Panc1 (cell line): Measurements from ENCODE around the gene CFAP206. TPM values are rescaled to one million over a fixed set of nuclear protein-coding genes. Genes with fewer than 3 reads are reported as not detected.

Experiments used
- ATAC-seq: fragments of 200-7000 bp; cut with Tn5 transposase; 2 replicates; pipeline ENCODE4 v1.9.1; 2020; ENCODE audit warnings: mild to moderate bottlenecking, moderate library complexity
- BruUV-seq: library from RNA; stranded (reverse); fragments of 400-500 nt; replicated peaks from 2 replicates; lab custom pipeline; 2021; lab: Mats Ljungman, UMichigan
- CTCF ChIA-PET: fragments of 300-600 bp; sonication (Branson Sonifier 250); formaldehyde crosslinking; loops from one replicate; lab custom pipeline; 2022; ENCODE audit warnings: antibody characterized with exemption; lab: Charles Lee
- POLR2A ChIA-PET: fragments of 300-600 bp; sonication (Branson Sonifier 250); formaldehyde crosslinking; loops from one replicate; lab custom pipeline; 2022; ENCODE audit warnings: antibody characterized with exemption; lab: Charles Lee
- DNase-seq: peaks from one replicate; pipeline ENCODE4 v3.0.0-alpha.2; 2010; ENCODE audit warnings: low read depth, low spot score
- H3K27ac ChIP-seq: 2 replicates; pipeline ENCODE4 v1.5.1; 2011; ENCODE audit warnings: mild to moderate bottlenecking, low read length, inconsistent platforms
- H3K27me3 ChIP-seq: fragments of 200-500 bp; sonication (Bioruptor generic); 2 replicates; pipeline ENCODE4 v1.6.0; 2014; ENCODE audit warnings: low read length, inconsistent platforms; ENCODE audit not compliant: control insufficient read depth, insufficient read depth
- H3K36me3 ChIP-seq: fragments of 200-500 bp; sonication (Bioruptor generic); 2 replicates; pipeline ENCODE4 v1.5.1; 2014; ENCODE audit warnings: inconsistent platforms, mild to moderate bottlenecking, low read length, moderate library complexity; ENCODE audit not compliant: control insufficient read depth, insufficient read depth
- H3K4me1 ChIP-seq: 2 replicates; pipeline ENCODE4 v1.5.1; 2011; ENCODE audit warnings: inconsistent platforms, mild to moderate bottlenecking, low read length, moderate library complexity; ENCODE audit not compliant: control insufficient read depth, insufficient read depth
- H3K4me3 ChIP-seq, 2 experiments: 2 replicates each; pipeline ENCODE4 v1.5.1; 2011 to 2012; ENCODE audit warnings: low read depth in 2 of 2, low read length in 2 of 2, mild to moderate bottlenecking in 2 of 2, inconsistent platforms in 1 of 2, moderate library complexity in 1 of 2
- H3K9me3 ChIP-seq: fragments of 200-500 bp; sonication (Bioruptor generic); 2 replicates; pipeline ENCODE4 v1.5.1; 2014; ENCODE audit warnings: low read depth, mild to moderate bottlenecking, inconsistent platforms, low read length, moderate library complexity; ENCODE audit not compliant: control insufficient read depth, insufficient read depth
- POLR2AphosphoS5 ChIP-seq: IDR thresholded peaks from 2 replicates; pipeline ENCODE4 v1.6.1; 2012; ENCODE audit warnings: mild to moderate bottlenecking, low read depth, low read length, moderate library complexity
- REST ChIP-seq, 2 experiments: IDR thresholded peaks; 2 replicates each; pipeline ENCODE4 v1.6.1; 2011 to 2012; ENCODE audit warnings: low read depth in 2 of 2, control low read depth in 1 of 2, low read length in 1 of 2, mild to moderate bottlenecking in 1 of 2, moderate library complexity in 1 of 2; ENCODE audit not compliant: insufficient read depth in 1 of 2
- SIN3A ChIP-seq: IDR thresholded peaks from 2 replicates; pipeline ENCODE4 v1.6.1; 2012; ENCODE audit warnings: low read depth, mild to moderate bottlenecking, low read length, moderate library complexity, borderline replicate concordance; ENCODE audit not compliant: insufficient read depth
- TCF7L2 ChIP-seq: IDR thresholded peaks from 2 replicates; pipeline ENCODE4 v1.6.1; 2011; ENCODE audit warnings: mild to moderate bottlenecking, low read depth, low read length, inconsistent platforms
- in situ Hi-C: cut with HindIII; loops from 2 replicates; pipeline ENCODE4 v1.10.0; 2016; ENCODE audit warnings: low sequenced_read_pairs, low pct_unique_long_range_greater_than_20kb
- intact Hi-C: fragments of 100-400 bp; cut with micrococcal nuclease; formaldehyde crosslinking; loops from one replicate; pipeline ENCODE4 v1.10.0; 2022; ENCODE audit not compliant: unreplicated experiment
- total RNA-seq: library from RNA; stranded (reverse); gene quantifications from one replicate; pipeline ENCODE4 v1.2.1, GENCODE V29; 2021; ENCODE audit not compliant: unreplicated experiment
- TF ChIP-seq, protein P1 (sequence below): fragments of 450-650 bp; IDR thresholded peaks from 2 replicates; pipeline ENCODE4 v1.5.1; 2017; ENCODE audit warnings: mild to moderate bottlenecking

The CFAP206 gene
- total RNA-seq, 1 experiment from 2014 or later = 2.4 TPM

DNA sequence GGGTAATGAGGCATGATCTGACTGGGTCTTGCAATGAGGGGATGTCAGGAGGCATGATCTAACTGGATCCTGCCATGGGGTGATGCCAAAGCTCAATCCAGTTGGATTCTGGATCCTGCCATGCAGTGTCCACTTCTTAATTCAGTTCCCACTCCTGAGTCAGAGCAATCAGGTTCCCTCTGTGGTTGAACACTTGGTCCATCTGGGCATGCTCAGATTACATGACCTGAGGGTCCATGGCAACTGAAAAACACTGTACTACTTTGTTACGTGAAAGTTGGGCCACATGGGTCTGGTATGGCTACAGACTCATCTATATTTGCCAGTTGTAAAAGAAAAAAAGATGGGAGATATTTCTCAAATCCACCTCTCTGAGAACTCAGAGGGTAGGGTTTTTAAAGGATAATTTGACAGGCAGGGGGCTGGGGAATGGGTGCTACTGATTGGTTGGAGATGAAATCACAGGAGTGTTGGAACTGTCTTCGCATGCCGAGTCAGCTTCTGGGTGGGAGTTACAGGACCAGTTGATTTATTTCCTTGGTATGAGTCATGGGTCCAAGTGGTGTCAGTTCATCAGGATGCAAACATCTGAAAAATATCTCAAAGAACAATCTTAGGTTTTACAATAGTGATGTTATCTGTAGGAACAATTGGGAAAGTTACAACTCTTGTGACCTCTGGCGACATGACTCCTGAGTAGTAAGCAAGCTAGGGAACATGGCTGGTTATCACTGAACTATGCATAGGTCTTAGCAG lies 41.5 kb upstream of the CFAP206 start:
- CTCF ChIA-PET = no interaction called here
- Histone ChIP-seq H3K9me3 (no peaks in the 10 kb centered on the region), H3K36me3 (no peaks in the 10 kb centered on the region), H3K4me3 (no peak overlapping the region), H3K27ac (no peak overlapping the region), H3K27me3 (no peaks in the 10 kb centered on the region), H3K4me1 (no peaks in the 10 kb centered on the region)
- ATAC-seq = no peak
- BruUV-seq = no TSS peak
- in situ Hi-C loops (no loop called here), intact Hi-C loops (no loop called here)
- no peak for TF ChIP-seq TCF7L2
- TF ChIP-seq, protein P1, sequence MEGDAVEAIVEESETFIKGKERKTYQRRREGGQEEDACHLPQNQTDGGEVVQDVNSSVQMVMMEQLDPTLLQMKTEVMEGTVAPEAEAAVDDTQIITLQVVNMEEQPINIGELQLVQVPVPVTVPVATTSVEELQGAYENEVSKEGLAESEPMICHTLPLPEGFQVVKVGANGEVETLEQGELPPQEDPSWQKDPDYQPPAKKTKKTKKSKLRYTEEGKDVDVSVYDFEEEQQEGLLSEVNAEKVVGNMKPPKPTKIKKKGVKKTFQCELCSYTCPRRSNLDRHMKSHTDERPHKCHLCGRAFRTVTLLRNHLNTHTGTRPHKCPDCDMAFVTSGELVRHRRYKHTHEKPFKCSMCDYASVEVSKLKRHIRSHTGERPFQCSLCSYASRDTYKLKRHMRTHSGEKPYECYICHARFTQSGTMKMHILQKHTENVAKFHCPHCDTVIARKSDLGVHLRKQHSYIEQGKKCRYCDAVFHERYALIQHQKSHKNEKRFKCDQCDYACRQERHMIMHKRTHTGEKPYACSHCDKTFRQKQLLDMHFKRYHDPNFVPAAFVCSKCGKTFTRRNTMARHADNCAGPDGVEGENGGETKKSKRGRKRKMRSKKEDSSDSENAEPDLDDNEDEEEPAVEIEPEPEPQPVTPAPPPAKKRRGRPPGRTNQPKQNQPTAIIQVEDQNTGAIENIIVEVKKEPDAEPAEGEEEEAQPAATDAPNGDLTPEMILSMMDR = no peak
- no peak for TF ChIP-seq SIN3A
- no peak for TF ChIP-seq POLR2AphosphoS5
- TF ChIP-seq REST (IDR thresholded peaks at IDR 0.05; ENCODE audit: insufficient read depth in 1 of 2, low read depth in 2 of 2, low read length in 1 of 2) = no peak
- POLR2A ChIA-PET = no interaction called here
- no peak for DNase-seq

- no peaks in the 10 kb centered on the region for H3K9me3 ChIP-seq
- in situ Hi-C loops (no loop called here), intact Hi-C loops (no loop called here)
- H3K27me3 ChIP-seq = no peaks in the 10 kb centered on the region
- ATAC-seq (no peak), DNase-seq (no peak)
- CTCF ChIA-PET = no interaction called here
- H3K27ac ChIP-seq = no peak overlapping the region
- H3K4me1 ChIP-seq = no peaks in the 10 kb centered on the region
- TF ChIP-seq POLR2AphosphoS5 = no peak
- no peak for TF ChIP-seq TCF7L2
- TF ChIP-seq, protein P1 = no peak
- TF ChIP-seq SIN3A = no peak
- TF ChIP-seq REST (IDR thresholded peaks at IDR 0.05; ENCODE audit: insufficient read depth in 1 of 2, low read depth in 2 of 2, low read length in 1 of 2) = no peak
- POLR2A ChIA-PET = no interaction called here
- no peaks in the 10 kb centered on the region for H3K36me3 ChIP-seq
- H3K4me3 ChIP-seq = no peak overlapping the region
- BruUV-seq = no TSS peak
Measured at GRCh38 chr6:87366899-87367298, 40.9 kb upstream of the CFAP206 start.
